GM12891 (cell line): ENCODE results near the gene SSBP4.

Experiments
- PAX5 ChIP-seq: IDR thresholded peaks from 2 replicates; pipeline ENCODE4 v1.6.1; 2011; ENCODE audit warnings: low read length, moderate library complexity, mild to moderate bottlenecking; ENCODE audit not compliant: insufficient read depth, severe bottlenecking
- POLR2A ChIP-seq: IDR thresholded peaks from 2 replicates; pipeline ENCODE4 v1.6.1; 2011; ENCODE audit warnings: low read depth, low read length, control low read depth
- POLR2AphosphoS5 ChIP-seq: IDR thresholded peaks from 2 replicates; pipeline ENCODE4 v1.6.1; 2011; ENCODE audit warnings: low read depth, low read length, control low read depth
- POU2F2 ChIP-seq: IDR thresholded peaks from 2 replicates; pipeline ENCODE4 v1.6.1; 2011; ENCODE audit warnings: low read depth, mild to moderate bottlenecking, control low read depth, low read length, moderate library complexity
- SPI1 ChIP-seq: IDR thresholded peaks from 2 replicates; pipeline ENCODE4 v1.6.1; 2011; ENCODE audit warnings: low read depth, low read length, control low read depth
- TAF1 ChIP-seq: IDR thresholded peaks from 2 replicates; pipeline ENCODE4 v1.6.1; 2011; ENCODE audit warnings: low read depth, low read length, control low read depth

DNA sequence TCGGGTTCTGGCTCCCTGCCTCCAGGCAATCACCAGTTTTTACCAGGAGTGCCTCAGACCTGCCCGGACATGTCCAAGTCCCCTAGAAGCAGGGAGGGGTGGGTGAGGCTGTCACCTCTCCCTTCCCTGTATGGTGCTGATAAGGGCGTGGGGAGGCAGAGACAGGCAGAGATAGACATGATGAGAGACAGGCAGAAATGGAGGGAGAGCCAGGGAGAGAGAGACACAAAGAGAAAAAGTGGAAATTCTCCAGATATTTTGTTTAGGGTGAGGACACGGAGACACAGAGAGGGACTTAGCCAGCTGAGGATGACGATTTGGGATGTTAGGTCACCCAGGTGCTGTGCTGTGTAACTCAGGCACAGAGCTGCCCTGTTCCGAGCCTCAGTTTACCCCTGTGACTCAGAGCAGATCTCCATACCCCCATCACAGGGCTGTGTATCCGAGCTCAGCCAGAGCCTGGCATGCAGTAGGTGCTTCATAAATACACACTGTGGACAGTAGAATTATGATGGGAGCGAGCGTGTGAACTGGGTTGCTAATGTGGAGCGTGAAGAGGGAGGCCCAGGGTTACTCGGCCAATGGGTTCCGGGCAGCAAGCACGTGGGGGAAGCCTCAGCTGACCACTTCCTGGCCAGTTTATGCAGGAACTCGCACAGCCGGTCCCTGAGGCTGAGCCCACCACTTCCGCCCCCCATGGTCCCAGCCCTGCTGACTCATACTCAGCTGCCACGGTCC lies 45.1 kb upstream of the SSBP4 start:
- TF ChIP-seq TAF1 (peak; percentile 72), POLR2A (peak; percentile 67; the same call in 1 of the 2 replicates), POLR2AphosphoS5 (peak; percentile 83), SPI1 (peak; percentile 75), POU2F2 (peak; percentile 89), PAX5 (peak; percentile 69)
